ENCODE data around the gene PPP1R12B.

PPP1R12B gene

GRCh38 chr1:202639500-202639899 is 291.0 kb downstream of the PPP1R12B start:
- FAIRE-seq: no peak

- FAIRE-seq: no peak
Measured at GRCh38 chr1:202642212-202642611, 293.7 kb downstream of the PPP1R12B start.

Measured in TTC549 (cell line).